Astrocyte of the spinal cord (primary cell): ENCODE data around the gene SAT2.

Source experiments
- DNase-seq: peaks from one replicate; pipeline ENCODE4 v3.0.0; 2011; ENCODE audit warnings: low read depth, low spot score
- H3K4me3 ChIP-seq: 2 replicates; pipeline ENCODE4 v1.5.1; 2011; ENCODE audit warnings: low read depth, mild to moderate bottlenecking, low read length, moderate library complexity
- in situ Hi-C: cut with HindIII; loops from 2 replicates; pipeline ENCODE4 v1.10.0; 2017; ENCODE audit warnings: low sequenced_read_pairs
- TF ChIP-seq, protein P1 (sequence below): IDR thresholded peaks from 2 replicates; pipeline ENCODE4 v1.5.1; 2012; ENCODE audit warnings: low read depth, mild to moderate bottlenecking, low read length, inconsistent platforms

Gene SAT2

GRCh38 chr17:7634384-7634783 lies 6.8 kb upstream of the SAT2 start:
- H3K4me3 ChIP-seq, result no peak overlapping the region
- peak; percentile 9 for DNase-seq
- in situ Hi-C loops, result no loop called here
- TF ChIP-seq, protein P1, sequence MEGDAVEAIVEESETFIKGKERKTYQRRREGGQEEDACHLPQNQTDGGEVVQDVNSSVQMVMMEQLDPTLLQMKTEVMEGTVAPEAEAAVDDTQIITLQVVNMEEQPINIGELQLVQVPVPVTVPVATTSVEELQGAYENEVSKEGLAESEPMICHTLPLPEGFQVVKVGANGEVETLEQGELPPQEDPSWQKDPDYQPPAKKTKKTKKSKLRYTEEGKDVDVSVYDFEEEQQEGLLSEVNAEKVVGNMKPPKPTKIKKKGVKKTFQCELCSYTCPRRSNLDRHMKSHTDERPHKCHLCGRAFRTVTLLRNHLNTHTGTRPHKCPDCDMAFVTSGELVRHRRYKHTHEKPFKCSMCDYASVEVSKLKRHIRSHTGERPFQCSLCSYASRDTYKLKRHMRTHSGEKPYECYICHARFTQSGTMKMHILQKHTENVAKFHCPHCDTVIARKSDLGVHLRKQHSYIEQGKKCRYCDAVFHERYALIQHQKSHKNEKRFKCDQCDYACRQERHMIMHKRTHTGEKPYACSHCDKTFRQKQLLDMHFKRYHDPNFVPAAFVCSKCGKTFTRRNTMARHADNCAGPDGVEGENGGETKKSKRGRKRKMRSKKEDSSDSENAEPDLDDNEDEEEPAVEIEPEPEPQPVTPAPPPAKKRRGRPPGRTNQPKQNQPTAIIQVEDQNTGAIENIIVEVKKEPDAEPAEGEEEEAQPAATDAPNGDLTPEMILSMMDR, result peak; percentile 70

DNA sequence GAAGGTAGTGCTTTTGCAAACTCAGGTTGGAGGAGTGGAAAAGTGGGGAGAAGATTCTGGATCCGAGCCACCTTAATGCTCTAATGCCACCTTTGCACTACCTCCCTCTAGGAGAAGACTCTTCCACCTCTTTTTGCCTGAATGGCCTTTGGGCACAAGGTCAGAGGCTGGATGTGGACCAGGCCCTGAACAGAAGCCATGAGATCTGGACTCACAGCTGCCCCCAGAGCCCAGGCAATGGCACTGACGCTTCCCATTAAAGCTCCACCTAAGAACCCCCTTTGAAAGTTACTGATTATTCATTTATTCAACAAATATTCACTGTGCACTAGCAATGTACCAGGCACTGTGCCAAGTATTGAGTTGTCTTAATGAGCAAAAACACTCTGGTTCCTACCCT lies 5.5 kb upstream of the SAT2 start:
- TF ChIP-seq, protein P1, result no peak
- no peak for DNase-seq
- H3K4me3 ChIP-seq, result no peak overlapping the region
- in situ Hi-C loops, result no loop called here

- H3K4me3 ChIP-seq, result no peak overlapping the region
- DNase-seq, result peak; percentile 39
- in situ Hi-C loops, result no loop called here
- TF ChIP-seq, protein P1, result peak; percentile 60
These were observed 4.9 kb upstream of the SAT2 start for GRCh38 chr17:7632492-7632894.

DNA sequence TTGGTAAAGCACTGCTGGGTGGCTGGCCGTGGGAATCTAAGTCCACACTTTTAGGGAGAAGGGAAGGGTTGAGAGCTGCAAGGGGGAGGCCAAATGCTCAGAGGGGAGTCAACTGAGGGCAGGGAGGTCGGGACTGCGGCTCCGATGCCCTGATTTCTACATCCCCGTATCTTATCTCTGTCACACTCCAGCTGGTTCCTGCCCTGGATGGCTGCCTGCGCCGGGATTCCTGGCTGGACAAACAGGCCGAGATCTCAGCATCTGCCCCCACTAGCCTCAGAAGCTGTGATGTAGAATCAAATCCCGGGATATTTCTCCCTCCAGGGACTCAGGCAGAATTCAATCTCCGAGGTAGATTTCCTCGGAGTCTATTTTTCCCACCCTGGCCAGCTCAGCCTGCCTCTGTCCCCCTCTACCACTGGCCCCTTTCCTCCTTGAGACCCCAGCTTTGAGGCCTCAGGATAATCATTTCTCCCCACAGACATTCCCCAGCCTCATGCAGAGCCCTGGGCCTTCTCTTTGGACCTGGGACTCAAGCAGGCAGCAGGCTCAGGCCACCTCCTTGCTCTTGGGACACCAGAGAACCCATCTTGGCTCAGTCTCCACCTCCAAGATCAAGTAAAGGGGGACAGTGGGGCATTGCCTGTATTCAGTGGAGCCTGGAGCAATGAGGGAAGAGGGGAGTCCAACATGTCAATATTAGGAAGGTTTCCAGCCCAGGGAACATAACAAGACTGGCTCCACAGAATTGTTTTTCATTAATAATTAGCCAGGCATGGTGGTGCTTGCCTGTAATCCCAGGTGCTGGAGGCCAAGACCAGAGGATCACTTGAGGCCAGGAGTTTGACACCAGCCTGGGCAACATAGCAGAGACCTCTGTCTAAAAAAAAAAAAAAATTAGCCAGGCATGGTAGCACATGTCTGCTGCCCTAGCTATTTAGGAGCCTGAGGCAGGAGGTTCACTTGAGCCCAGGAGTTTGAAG lies 4.1 kb upstream of the SAT2 start:
- TF ChIP-seq, protein P1, result no peak
- in situ Hi-C loops, result no loop called here
- no peak overlapping the region for H3K4me3 ChIP-seq
- DNase-seq, result no peak

DNA sequence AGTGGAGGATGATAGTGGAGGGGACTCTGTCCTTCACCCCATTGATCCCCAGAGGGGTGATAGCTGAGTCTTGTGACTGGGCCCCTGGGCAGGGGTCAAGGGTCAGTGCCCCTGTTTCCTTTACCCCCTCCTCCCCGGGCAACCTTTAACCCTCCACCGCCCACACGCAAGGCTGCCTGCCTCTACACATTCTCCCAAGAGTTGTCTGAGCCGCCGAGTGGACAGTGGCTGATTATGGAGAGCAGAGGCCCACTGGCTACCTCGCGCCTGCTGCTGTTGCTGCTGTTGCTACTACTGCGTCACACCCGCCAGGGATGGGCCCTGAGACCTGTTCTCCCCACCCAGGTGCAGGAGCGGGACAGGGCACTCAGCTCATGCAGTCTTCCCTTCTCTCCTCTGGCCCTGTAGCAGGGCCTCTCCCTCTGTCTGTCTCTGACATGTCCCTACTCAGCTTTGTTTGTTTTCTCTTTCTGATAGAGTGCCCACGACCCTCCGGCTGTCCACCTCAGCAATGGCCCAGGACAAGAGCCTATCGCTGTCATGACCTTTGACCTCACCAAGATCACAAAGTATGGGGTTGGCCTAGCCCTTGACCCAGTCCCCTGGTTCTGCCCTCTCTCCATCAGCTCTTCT lies 2.4 kb upstream of the SAT2 start, which contains the start of gene SHBG:
Gene SHBG, plus strand, starts transcription at position 197 of the 633 bp plus-strand sequence. Its CDS starts 38 bp downstream, at position 235.
- in situ Hi-C loops, result no loop called here
- H3K4me3 ChIP-seq, result no peak within 1 kb of the TSS
- TF ChIP-seq, protein P1, result no peak
- no peak for DNase-seq

DNA sequence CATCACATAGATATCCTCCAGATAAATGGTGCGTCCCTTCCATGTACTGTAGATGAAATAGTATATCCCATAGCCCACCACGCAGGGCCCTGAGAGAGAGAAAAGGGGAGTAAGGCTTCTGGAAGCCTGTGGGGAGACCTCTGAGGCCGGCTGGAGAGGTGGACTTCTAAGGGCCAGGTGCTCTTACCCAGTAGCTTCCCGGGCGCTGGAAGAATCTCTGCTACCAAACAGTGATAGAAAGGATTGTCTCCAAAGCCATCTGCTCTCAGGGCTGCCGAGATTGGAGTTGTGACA lies 718 bp downstream of the SAT2 start:
- peak; percentile 5 for DNase-seq
- peak overlapping the region; percentile 83 for H3K4me3 ChIP-seq
- in situ Hi-C loops, result no loop called here
- TF ChIP-seq, protein P1, result no peak
